Measurements from ENCODE around the gene SPINK4. TPM values are rescaled to one million over a fixed set of nuclear protein-coding genes. Genes with fewer than 3 reads are reported as not detected.

The SPINK4 gene
- total RNA-seq, 2 experiments from 2014 or later = not detected

- Histone ChIP-seq H3K36me3 (ENCODE audit: insufficient read depth, low read length) (peaks cover 58% of the 10 kb centered on the region), H3K27me3 (ENCODE audit: control insufficient read depth in 1 of 2, insufficient read depth in 2 of 2, low read length in 2 of 2) (no peaks in the 10 kb centered on the region), H3K9me3 (ENCODE audit: control insufficient read depth in 1 of 2, insufficient read depth in 1 of 2, low read length in 2 of 2) (no peaks in the 10 kb centered on the region), H3K27ac (ENCODE audit: low read depth in 1 of 2, low read length in 2 of 2) (peak overlapping the region; percentile 59 to 61), H3K4me1 (ENCODE audit: insufficient read depth, low read length) (peaks cover 31% of the 10 kb centered on the region), H3K4me3 (ENCODE audit: low read length) (peak overlapping the region; percentile 94)
- ChIA-PET CTCF (interaction anchor here (1.0 to 1.3 kb wide), 3 partner anchors 23 to 85 kb away, joined by 4 to 5 read pairs (median 4); partner anchors contain the start of gene NFX1), POLR2A (interaction anchor here (0.8 to 3.5 kb wide), 9 partner anchors 9 to 239 kb away, joined by 3 to 71 read pairs (median 5); partner anchors contain the start of genes AQP3, B4GALT1, DNAJA1 and NFX1)
- Mint-ChIP-seq H3K4me1 (ENCODE audit: low read depth) (peaks cover 65% of the 10 kb centered on the region), H3K9me3 (no peaks in the 10 kb centered on the region), H3K36me3 (ENCODE audit: low read depth) (peaks cover 81% of the 10 kb centered on the region), H3K27me3 (no peaks in the 10 kb centered on the region), H3K27ac (peak overlapping the region; percentile 91), H3K4me3 (peak overlapping the region; percentile 93)
- ATAC-seq (ENCODE audit: poor library complexity) (no peak), DNase-seq (peak in 10 of 14 experiments; percentile 11 to 66 (median 34))
- intact Hi-C loops (cut with DNase I, micrococcal nuclease) = loop anchor here (1.0 to 10.0 kb wide), 6 partner anchors 26 to 879 kb away; partner anchors contain the start of genes B4GALT1 (in 2 of the 2), NFX1 (in 2 of the 2), SMU1 (in 2 of the 2) and ACO1 (in 1 of the 2)
- TF ChIP-seq CTCF (IDR thresholded peaks at IDR 0.05) = no peak
Measured at GRCh38 chr9:33264003-33264472, 24.1 kb downstream of the SPINK4 start.

GRCh38 chr9:33264473-33265177, 24.7 kb downstream of the SPINK4 start, which contains the start of the genes BAG1 and CHMP5:
TSS of gene BAG1 (minus strand) at chr9:33264708.
TSS of gene CHMP5 (plus strand) at chr9:33265049. CDS start at chr9:33265079, 30 bp downstream.
- no peaks in the 10 kb centered on the region for H3K9me3 ChIP-seq (ENCODE audit: control insufficient read depth in 1 of 2, insufficient read depth in 1 of 2, low read length in 2 of 2)
- Mint-ChIP-seq H3K4me3 (peak within 1 kb of the TSS; percentile 96), H3K4me1 (ENCODE audit: low read depth) (peaks cover 63% of the 10 kb centered on the region), H3K27ac (peak within 1 kb of the TSS; percentile 91), H3K36me3 (ENCODE audit: low read depth) (peaks cover 77% of the 10 kb centered on the region), H3K27me3 (no peaks in the 10 kb centered on the region), H3K9me3 (no peaks in the 10 kb centered on the region)
- no peak for TF ChIP-seq CTCF (IDR thresholded peaks at IDR 0.05)
- peak within 1 kb of the TSS; percentile 59 to 86 for H3K27ac ChIP-seq (ENCODE audit: low read depth in 1 of 2, low read length in 2 of 2)
- ATAC-seq (ENCODE audit: poor library complexity) (peak; percentile 96), DNase-seq (peak; percentile 99 to 100 (median 100))
- H3K36me3 ChIP-seq (ENCODE audit: insufficient read depth, low read length) = peaks cover 56% of the 10 kb centered on the region
- H3K4me1 ChIP-seq (ENCODE audit: insufficient read depth, low read length) = peaks cover 31% of the 10 kb centered on the region
- H3K27me3 ChIP-seq (ENCODE audit: control insufficient read depth in 1 of 2, insufficient read depth in 2 of 2, low read length in 2 of 2) = no peaks in the 10 kb centered on the region
- ChIA-PET POLR2A (interaction anchor here (0.8 to 3.5 kb wide), 8 partner anchors 9 to 239 kb away, joined by 3 to 71 read pairs (median 6); partner anchors contain the start of genes AQP3, B4GALT1, DNAJA1 and NFX1), CTCF (interaction anchor here (1.0 to 1.3 kb wide), 3 partner anchors 23 to 85 kb away, joined by 4 to 5 read pairs (median 4); partner anchors contain the start of gene NFX1)
- H3K4me3 ChIP-seq (ENCODE audit: low read length) = peak within 1 kb of the TSS; percentile 94
- intact Hi-C loops (cut with DNase I, micrococcal nuclease) = loop anchor here (1.0 to 10.0 kb wide), 6 partner anchors 26 to 880 kb away; partner anchors contain the start of genes B4GALT1 (in 2 of the 2), NFX1 (in 2 of the 2), SMU1 (in 2 of the 2) and ACO1 (in 1 of the 2)

GRCh38 chr9:33265211-33265865, 25.4 kb downstream of the SPINK4 start:
- Mint-ChIP-seq H3K36me3 (ENCODE audit: low read depth) (peaks cover 74% of the 10 kb centered on the region), H3K4me3 (peak overlapping the region; percentile 96), H3K27ac (peak overlapping the region; percentile 91), H3K4me1 (ENCODE audit: low read depth) (peaks cover 56% of the 10 kb centered on the region), H3K27me3 (no peaks in the 10 kb centered on the region), H3K9me3 (no peaks in the 10 kb centered on the region)
- DNase-seq (peak in 2 of 14 experiments; percentile 45), ATAC-seq (ENCODE audit: poor library complexity) (no peak)
- POLR2A ChIA-PET = interaction anchor here (1.4 to 3.5 kb wide), 4 partner anchors 8 to 98 kb away, joined by 3 to 71 read pairs (median 9); partner anchors contain the start of genes B4GALT1 and NFX1
- intact Hi-C loops (cut with DNase I, micrococcal nuclease) = loop anchor here (2.0 to 10.0 kb wide), 4 partner anchors 99 to 881 kb away; partner anchors contain the start of genes B4GALT1 (in 2 of the 2), ACO1 (in 1 of the 2), DNAJA1 (in 1 of the 2) and SMU1 (in 1 of the 2)
- Histone ChIP-seq H3K4me1 (ENCODE audit: insufficient read depth, low read length) (peaks cover 31% of the 10 kb centered on the region), H3K27me3 (ENCODE audit: control insufficient read depth in 1 of 2, insufficient read depth in 2 of 2, low read length in 2 of 2) (no peaks in the 10 kb centered on the region), H3K27ac (ENCODE audit: low read depth in 1 of 2, low read length in 2 of 2) (peak overlapping the region; percentile 59 to 86), H3K9me3 (ENCODE audit: control insufficient read depth in 1 of 2, insufficient read depth in 1 of 2, low read length in 2 of 2) (no peaks in the 10 kb centered on the region), H3K4me3 (ENCODE audit: low read length) (peak overlapping the region; percentile 72), H3K36me3 (ENCODE audit: insufficient read depth, low read length) (peaks cover 56% of the 10 kb centered on the region)
- CTCF ChIA-PET = interaction anchor here (0.5 to 1.0 kb wide), 2 partner anchors 21 to 88 kb away, joined by 4 to 5 read pairs; no protein-coding TSS in a partner anchor
- no peak for TF ChIP-seq CTCF (IDR thresholded peaks at IDR 0.05)

All from CD4-positive, alpha-beta T cell (primary cell).